HG03558 (cell line): Measurements from ENCODE around the gene NPHS1.
"Not testable (repeated sequence)": the region's sequence is repeated elsewhere in the genome, so short reads cannot be mapped to it uniquely, and the experiment has no call there.

Source experiments
- ATAC-seq: cut with Tn5 transposase; IDR thresholded peaks from one replicate; pipeline ENCODE4 v1.9.1; 2021; ENCODE audit warnings: moderate number of reproducible peaks; ENCODE audit not compliant: unreplicated experiment; ENCODE audit errors: extremely low read depth

The NPHS1 gene

GRCh38 chr19:35856546-35857149 lies 4.3 kb upstream of the NPHS1 start, which contains the start of gene KIRREL2:
Gene KIRREL2 (plus strand): TSS chr19:35856911. CDS start chr19:35857120, 209 bp downstream.
- ATAC-seq = no peak

GRCh38 chr19:35853038-35853756 lies 893 bp upstream of the NPHS1 start:
- ATAC-seq = no peak

DNA sequence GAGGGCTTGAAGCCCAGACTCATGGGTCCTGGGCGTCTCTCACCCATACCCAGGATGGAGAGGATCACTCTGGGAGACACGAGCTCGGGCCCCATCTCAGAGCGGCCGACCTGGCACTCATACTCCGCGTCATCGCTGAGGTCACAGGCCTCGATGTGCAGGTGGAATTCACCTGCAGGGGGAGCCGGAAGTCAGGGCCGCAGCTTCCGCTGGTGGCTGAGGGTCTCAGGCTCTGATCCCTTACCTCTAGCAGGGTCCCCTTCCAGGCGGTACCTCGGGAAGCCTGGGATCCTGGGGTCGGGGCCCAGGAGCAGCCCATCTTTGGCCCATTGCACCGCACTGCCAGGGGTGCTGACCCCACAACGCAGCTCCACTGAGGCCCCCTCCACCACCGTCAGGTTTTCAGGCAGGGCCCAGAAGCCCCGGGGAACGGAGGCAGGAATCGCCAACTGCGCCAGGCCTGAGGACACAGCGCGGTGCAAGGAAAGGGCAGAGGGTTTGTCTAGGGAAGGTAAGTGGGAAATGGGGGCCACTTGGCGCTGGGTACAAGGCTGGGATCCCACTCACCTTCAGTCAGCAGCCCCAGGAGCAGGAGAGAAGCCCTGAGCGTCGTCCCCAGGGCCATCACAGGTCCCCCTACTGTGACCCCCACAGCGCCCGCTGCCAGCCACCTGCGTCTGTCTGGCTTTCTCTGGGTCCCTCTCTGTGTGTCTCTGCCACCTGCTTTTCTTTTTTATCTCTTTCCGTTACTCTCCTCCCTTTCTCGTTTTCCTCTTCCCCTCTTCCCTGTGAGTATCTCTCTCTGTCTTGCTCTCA lies 883 bp downstream of the NPHS1 start:
- ATAC-seq = no peak

DNA sequence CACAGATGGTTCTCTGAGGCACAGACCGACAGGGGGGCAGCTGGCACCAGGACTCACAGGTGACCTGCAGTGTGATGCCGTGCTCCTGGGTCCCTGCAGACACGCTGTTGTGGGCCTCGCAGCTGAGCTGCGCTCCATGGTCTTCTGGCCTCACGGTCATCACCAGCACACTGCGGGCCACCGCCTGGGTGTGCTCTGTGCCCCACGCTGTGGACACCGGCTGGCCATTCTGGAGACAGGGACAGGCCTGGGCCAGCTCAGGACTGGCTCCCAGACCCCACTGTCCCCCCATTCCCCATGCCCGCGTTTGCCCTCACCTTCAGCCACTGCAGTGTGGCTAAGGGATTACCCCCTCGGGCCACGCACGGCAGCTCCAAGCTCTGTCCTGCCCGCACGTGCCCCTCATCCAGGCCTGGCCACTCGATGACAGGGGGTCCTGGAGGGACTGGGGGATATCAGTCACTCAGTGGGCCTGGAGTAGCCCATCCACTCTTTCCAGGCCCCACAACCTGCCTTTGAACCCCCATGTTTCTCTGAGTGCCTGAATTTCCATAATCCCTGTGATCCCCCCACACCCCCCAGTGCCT lies 3.3 kb downstream of the NPHS1 start:
- no peak for ATAC-seq

- ATAC-seq = no peak
Observed at GRCh38 chr19:35848486-35848885, 3.8 kb downstream of the NPHS1 start.

GRCh38 chr19:35847911-35848310 lies 4.4 kb downstream of the NPHS1 start:
- ATAC-seq = no peak

DNA sequence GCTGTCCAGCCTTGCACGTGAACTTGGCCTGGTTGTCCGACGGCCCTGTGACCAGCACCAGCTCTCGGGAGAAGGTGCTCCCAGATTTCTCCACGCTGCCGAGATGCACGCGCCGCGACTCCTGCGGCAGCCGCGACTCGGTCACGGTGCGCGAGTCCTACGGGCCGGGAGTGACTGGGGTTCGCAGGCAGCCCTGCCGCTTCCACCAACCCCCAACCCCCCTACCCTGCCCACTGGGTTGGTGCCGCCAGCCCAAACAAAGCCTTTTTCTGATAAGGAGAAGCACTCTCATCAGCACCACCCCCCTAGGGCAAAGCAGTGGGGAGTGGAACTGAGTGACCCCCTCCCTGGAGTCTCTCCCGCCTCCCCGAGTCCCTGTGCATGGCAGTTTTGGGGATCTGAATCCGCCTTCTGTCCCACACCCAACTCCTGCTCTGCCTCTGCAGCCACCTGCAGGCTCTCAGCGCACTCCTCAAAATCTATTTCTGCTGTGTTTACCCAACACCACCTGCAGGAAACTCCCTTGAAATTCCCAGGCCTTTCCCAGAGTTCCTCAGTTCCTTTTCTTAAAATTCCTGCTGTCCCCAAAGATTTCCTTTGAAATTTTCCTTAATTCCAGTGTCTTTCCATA lies 6.2 kb downstream of the NPHS1 start:
- no peak for ATAC-seq

- no peak for ATAC-seq
Observed at GRCh38 chr19:35845215-35846037, 6.9 kb downstream of the NPHS1 start.

GRCh38 chr19:35844482-35845214 lies 7.7 kb downstream of the NPHS1 start:
- no peak for ATAC-seq

GRCh38 chr19:35843676-35844481 lies 8.4 kb downstream of the NPHS1 start:
- no peak for ATAC-seq

DNA sequence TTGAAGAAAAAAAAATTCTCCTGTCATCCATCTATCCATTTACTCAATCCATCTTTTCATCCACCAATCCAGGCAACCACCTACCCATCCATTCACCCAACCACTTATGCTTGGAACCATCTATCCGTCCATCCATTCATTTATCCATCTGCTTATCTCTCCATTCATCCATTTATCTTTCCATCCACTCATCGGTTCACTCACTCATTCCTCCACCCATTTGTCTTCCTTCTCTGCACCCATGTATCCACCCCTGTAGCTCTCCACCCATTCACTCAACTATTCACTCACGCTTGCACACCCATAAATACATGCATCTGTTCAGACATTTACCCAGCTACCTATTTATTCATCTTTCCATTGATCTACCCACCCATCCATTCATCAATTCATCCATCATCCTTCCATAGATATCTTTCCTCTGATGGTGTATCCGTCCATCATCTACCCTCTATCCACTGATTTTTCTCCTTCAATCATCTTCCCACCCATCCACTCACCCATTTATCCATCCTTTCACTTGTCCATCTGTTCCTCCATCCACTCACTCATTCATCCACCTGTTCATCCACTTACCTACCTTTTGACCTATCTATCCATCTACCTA lies 9.5 kb downstream of the NPHS1 start:
- no peak for ATAC-seq

DNA sequence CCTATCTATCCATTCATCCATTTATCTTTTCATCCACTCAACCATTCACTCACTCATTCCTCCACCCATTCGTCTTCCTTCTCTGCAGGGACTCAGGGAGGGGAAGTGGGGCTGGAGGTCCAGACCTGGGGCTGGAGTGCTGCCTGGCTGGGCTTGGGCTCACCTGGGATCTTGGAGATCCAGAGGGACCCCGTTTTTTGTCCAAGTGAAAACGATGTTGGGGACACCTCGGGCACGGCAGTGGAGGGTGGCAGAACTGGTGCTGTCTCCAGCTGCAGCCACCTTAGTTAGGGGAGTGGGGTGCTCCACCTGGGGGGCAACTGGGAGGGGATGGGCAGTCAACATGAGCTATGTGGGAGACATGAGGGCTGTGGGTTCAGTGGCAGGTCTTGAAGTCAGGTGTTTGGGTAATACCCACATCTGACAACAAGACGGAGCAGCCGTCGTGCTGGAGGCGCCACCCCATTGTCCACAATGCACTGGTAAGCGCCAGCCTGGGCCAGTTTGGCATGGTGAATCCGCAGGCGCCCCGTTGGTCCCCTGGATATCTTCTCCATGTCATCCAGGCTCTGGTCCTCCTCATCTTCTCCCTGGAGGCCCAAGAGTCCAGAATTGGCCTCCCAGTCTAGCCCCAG lies 10.2 kb downstream of the NPHS1 start:
- ATAC-seq = no peak

- ATAC-seq = not testable (repeated sequence)
Observed at GRCh38 chr19:35836096-35836495, 16.2 kb downstream of the NPHS1 start.

- no peak for ATAC-seq
Observed at GRCh38 chr19:35833972-35834371, 18.3 kb downstream of the NPHS1 start.

DNA sequence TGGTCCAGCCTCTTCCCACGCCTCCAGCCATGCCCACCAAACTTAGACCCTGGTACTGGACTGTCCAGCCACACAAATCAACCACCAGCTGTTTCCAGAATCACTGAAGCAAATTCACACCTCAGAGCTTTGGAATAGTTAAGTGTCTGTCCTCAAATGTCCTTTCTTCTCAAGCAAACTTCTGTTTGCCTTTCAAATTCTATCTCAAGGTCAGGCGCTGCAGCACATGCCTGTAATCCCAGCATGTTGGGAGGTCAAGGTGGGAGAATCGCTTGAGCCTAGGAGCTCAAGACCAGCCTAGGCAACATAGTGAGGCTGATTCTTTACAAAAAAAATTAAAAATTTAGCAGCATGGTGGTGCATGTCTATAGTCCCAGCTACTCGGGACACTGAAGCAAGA lies 20.2 kb downstream of the NPHS1 start:
- no peak for ATAC-seq

DNA sequence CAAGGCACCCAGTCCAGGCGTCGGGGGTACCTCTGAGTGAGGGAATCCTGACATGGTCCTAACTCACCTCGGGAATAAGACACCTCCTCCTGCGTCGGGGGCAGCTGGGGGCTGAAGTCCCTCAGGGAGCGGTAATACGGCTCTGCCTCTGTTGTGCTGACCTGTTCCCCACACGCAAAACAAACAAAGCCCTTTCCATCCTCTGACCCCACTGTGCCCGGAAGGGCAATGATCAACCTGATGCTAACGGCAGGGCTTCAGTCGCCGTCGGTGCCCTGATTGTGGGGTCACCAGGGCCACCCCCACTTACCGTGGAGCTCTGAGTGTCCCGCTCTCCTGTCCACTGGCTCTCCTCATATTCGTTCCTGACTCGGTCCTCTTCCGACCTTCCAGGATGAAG lies 21.3 kb downstream of the NPHS1 start:
- ATAC-seq = no peak

GRCh38 chr19:35828692-35829301 lies 23.5 kb downstream of the NPHS1 start:
- ATAC-seq = no peak
